DMS53 treated with DMSO at 0.1 percent for 48 hours (cell line): ENCODE measurements around the gene EARS2.

ENCODE experiments used
- DNase-seq: peaks from one replicate; lab custom pipeline; 2025; ENCODE audit not compliant: unreplicated experiment; lab: John Stamatoyannopoulos, UW

The EARS2 gene

DNA sequence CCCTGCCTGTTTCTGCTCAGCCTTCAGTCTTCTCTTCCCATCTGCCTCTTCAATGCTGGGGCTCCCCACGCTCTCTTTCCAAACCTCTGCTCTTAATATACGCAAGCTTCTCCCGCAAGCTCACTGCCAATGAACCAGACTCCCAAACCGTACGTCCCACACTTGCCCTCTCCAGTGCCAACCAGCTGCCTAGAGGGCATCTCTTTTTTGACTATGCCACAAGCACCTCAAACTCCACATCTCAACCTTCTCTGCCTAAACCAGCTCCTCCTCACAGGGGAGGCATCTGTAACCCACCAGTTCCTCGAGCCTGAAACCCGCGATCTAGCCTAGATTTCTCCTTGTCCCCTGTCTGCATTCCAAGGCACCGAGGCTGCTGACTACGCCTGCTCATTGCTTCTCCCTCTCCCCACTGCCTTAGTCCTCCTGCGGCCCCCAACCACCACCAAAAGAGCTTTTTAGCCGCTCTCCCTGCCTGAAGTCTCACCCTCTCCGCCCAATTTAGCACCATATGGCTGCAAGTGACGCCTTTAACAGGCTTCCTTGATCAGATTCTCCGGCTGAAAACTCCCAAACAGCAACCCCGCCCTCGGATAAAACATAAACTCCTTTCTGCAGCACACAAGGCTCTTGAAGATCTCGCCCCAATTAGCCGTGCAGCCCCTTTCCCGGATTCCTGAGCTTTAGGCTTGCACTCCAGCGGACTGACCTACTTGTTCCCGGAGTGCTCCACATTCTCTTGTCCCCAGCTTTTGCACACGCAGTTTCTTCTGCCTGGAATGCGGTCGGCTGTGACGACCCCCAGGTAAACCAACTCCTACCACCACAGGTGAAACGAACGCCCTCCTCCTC lies 48.3 kb downstream of the EARS2 start:
- no peak for DNase-seq

- no peak for DNase-seq
These were observed 50.5 kb downstream of the EARS2 start for GRCh38 chr16:23506606-23506994.

DNA sequence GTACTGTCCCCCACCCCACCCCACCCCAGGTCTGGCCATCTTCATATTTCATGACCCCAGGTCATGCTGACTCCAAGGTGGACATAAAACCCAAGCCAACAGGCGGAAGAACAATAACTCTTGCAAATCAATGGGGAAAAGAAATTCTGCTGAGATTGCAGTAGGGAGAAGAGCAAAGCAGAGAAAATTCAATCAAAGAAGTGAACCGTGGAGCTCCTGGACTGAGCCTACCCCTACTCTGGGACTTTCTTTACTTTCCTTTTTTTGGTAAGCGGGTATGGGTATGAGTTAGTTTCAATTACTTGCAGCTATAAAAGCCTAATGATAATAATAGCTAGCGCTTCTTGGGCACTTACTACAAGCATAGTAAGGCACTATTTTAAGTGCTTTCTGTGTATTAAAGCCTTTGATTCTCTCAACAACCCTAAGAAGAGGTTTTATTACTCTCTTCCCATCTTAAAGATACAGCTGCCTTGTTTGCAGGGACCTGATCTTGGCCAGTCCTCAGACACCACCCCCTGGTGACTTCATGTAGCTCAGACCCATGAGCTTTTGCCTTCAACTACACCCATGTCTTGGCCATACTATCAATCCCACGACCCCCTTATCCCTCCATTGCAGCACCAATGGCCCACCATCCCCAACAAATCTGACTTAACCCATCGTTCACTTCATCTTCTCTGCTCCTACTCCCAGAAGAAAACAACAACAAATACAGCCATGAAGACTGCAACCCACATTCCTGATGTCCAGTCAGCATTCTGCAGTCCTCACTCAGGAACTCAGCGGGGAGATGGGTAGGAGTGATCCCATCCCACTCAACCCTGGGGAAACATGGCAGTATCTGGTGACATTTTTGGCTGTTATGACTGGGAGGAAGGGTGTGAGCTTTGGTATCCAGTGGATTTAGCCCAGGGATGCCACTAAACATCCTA lies 51.2 kb downstream of the EARS2 start:
- no peak for DNase-seq

DNA sequence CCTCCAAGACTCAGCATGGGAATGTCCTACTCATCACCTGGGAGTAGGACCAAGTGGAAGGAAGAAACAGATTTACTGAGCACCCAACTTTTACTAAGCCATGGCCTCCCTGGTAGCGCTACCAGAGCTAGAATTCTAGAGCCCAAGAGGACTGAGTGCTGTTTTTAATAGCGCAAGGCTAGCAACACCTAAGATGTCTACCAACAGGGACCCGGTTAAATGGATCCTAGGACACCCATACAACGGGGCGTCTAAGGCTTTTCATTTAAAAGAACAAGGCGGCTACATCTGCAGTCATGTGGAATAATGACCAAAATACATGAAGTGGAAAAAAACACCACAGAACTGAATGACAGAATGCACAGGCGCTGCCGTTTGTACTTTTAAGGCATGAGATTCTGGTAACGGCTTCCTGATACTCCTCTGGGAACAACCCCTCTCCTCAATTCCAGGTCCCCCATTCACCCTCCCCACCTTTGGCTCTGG lies 51.9 kb downstream of the EARS2 start:
- DNase-seq: no peak

GRCh38 chr16:23504453-23505179 lies 52.5 kb downstream of the EARS2 start:
- DNase-seq: no peak

- no peak for DNase-seq
These were observed 53.1 kb downstream of the EARS2 start for GRCh38 chr16:23504076-23504452.

GRCh38 chr16:23502466-23502865 lies 54.7 kb downstream of the EARS2 start:
- DNase-seq: no peak

DNA sequence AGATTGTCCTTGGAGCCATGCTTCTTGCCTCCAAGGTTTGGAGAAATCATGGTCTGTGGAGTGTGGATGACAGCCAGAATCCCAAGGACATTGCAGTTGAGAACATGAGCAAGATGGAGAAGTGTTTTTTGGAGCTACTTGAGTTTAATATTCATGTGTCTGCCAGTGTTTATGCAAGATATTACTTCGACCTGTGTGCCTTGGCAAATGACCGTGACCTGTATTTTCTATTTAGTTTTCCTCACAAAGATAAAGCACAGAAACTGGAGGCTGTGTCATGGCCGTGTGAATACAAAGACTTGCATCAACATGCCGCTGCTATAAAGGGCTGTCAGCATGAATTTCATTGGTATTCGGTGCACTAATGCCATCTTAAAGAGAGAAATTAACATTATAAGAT lies 55.9 kb downstream of the EARS2 start:
- DNase-seq: no peak

GRCh38 chr16:23500862-23501225 lies 56.3 kb downstream of the EARS2 start:
- DNase-seq: no peak

GRCh38 chr16:23500212-23500861 lies 56.8 kb downstream of the EARS2 start:
- no peak for DNase-seq

GRCh38 chr16:23499801-23500200 lies 57.3 kb downstream of the EARS2 start:
- no peak for DNase-seq

DNA sequence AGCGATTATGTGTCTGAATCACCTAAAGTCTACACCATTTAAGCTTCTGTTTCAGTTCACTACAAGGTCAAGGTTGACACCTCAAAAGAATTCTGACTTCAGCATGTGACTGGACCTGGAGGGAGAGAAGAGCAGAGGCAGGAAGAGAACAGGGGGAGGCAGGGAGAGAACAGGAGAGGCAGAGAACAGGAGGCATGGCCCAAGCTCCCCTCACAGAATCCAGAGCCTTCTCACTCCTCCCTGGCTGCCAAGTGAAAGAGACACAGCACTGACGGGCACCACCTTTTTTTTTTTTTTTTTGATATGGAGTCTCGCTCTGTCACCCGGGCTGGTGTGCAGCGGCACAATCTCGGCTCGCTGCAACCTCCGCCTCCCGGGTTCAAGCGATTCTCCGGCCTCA lies 58.3 kb downstream of the EARS2 start:
- no peak for DNase-seq

DNA sequence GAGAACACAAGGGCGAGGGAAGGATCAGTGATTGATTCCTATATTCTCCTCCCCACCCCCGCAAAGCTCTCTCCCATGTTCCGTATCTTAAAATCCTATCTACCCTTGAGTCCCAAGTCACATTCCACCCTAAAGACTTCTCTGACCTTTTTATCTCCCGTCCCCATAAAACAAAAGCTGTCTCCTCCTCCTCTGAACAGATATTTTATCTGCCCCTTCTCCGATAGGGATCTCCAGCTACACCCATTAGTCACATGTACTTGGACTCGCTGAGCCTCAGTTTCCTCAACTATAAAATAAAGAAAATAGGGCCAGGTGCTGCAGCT lies 59.6 kb downstream of the EARS2 start:
- DNase-seq: no peak

DNA sequence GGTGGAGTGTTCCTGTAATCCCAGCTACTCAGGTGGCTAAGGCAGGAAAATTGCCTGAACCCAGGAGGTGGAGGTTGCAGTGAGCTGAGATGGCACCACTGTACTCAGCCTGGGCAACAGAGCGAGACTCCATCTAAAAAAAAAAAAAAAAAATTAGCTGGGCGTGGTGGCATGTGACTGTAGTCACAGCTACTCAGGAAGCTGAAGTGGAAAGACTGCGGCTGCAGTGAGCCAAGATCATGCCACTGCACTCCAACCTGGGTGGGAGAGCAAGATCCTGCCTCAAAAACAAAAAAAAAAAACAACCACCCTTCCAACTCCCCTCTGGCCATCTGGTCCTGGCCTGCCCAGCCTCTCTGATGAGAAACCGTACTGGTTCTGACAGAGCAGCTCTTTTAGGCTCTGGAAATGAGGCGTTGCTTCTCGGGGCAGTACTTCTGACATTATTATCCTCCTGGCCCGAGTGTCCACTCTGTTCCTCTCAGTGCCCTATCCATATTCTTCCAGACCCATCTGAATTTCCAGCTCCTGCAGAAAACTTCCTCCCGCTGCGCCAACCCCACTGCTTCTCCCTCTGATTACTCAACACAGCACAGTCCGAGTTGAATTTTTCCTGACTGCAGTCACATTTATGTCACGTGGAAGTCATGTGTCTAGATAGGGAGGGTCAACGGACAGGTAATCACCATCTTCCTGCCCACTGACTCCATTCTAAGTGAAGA lies 60.2 kb downstream of the EARS2 start:
- DNase-seq: no peak

GRCh38 chr16:23495671-23496070 lies 61.5 kb downstream of the EARS2 start:
- DNase-seq: no peak

- DNase-seq: no peak
These were observed 63.0 kb downstream of the EARS2 start for GRCh38 chr16:23494188-23494587.

DNA sequence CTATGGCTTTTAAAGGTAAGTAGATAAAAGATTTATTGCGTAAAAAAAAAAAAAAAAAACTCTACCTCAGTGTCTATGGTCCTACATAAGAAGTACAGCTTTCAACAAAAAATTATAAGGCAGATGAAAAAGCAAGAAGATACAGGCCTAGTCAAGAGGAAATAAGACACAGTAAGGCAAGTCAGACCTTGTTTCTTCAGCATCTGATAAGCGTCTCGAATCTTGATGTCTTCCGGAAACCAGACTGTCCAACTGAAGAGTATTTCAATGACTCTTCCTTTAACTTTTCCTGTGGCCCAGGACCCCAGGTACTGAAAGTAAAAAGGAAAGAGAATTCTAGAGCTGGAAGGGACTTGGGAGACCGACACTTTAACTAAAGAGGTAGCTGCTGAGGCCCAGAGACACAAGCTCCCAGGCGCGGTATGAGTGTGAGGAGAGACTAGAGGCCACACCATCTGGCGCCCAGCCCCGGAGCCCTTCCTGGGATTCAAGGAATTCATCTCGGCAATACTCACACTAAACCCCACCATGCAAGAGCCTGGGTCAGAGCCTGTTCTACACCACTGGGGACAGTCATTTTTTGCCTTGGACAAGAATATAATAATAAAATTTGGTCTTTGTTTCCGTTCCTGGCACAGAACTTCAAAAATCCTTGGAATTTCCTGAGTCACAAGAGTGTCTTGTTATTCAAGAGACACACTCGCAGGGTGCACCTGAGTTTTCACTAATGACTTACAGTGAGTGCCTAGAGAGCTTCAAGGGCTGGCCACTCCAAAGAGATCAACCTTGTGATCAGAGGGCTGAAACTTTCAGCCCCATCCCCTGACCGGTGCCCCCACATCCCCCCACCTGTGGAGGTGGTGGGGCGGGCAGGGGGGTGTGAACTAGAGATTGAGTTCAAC lies 65.4 kb downstream of the EARS2 start:
- DNase-seq: no peak

GRCh38 chr16:23486480-23486879 lies 70.7 kb downstream of the EARS2 start:
- no peak for DNase-seq

DNA sequence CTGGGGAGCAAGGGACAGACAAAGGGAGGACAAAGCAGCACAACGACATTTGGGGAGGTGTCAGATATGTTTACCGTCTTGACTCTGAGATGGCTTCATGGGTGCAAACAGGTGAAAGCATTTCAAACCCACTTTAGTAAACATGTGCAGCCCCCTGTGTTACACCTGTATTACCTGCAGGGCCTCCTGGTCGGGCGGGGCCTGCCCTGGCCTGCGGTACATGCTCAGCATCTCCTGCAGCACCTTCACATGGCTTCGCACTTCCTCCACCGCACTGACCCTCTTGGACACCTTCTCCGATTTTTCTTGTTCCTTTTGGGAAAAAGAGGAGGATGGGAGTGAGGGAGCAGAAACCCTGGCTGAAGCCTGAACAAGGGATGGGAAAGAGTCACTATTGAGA lies 71.3 kb downstream of the EARS2 start:
- no peak for DNase-seq
